Measurements from ENCODE around the gene IPO11. TPM values are rescaled to one million over a fixed set of nuclear protein-coding genes. Genes with fewer than 3 reads are reported as not detected.

IPO11 gene
- total and polyA plus RNA-seq, 2 of the 13 experiments (the other 11 are each of a cell fraction or from before 2014, with no cell fraction given): 13.9 to 24.4 TPM

DNA sequence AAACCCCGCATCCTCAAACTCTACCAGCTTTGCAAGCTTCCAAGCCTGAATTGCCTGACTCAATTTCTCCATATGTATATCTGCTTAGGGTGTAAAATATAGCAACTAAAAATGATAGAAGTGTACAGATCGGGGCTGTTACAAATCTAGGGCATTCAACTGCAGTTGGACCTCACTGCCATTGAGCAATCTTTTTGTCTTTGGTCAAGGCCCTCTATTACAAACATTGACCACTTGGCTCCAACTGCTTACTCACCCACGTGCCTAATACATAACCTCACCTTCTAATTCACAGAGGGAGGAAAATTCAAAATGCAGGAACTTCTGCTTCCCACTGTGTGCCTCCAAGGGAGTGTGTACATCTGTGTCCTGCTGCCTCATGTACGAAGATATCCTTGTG lies 176.1 kb downstream of the IPO11 start (continued):
- peak; percentile 32; the same call in 1 of the 2 replicates for TF ChIP-seq NR2C2 (CRISPR knock-in tag; IDR thresholded peaks at IDR 0.05; ENCODE audit: borderline replicate concordance)
- peak; percentile 86 for TF ChIP-seq BHLHE40 (IDR thresholded peaks at IDR 0.05; ENCODE audit: low read length)
- TF ChIP-seq ZFP90 (CRISPR knock-in tag; IDR thresholded peaks at IDR 0.05; ENCODE audit: borderline replicate concordance): no peak
- TF ChIP-seq SOX6 (IDR thresholded peaks at IDR 0.05): no peak
- TF ChIP-seq SOX6 (CRISPR knock-in tag; IDR thresholded peaks at IDR 0.05): peak; percentile 66; the same call in 1 of the 2 replicates
- peak; percentile 40; the same call in 1 of the 2 replicates for TF ChIP-seq SOX5 (CRISPR knock-in tag; IDR thresholded peaks at IDR 0.05; ENCODE audit: borderline replicate concordance)
- TF ChIP-seq, protein P1, sequence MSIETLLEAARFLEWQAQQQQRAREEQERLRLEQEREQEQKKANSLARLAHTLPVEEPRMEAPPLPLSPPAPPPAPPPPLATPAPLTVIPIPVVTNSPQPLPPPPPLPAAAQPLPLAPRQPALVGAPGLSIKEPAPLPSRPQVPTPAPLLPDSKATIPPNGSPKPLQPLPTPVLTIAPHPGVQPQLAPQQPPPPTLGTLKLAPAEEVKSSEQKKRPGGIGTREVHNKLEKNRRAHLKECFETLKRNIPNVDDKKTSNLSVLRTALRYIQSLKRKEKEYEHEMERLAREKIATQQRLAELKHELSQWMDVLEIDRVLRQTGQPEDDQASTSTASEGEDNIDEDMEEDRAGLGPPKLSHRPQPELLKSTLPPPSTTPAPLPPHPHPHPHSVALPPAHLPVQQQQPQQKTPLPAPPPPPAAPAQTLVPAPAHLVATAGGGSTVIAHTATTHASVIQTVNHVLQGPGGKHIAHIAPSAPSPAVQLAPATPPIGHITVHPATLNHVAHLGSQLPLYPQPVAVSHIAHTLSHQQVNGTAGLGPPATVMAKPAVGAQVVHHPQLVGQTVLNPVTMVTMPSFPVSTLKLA (IDR thresholded peaks at IDR 0.05): peak; percentile 34; the same call in 1 of the 2 replicates
- TF ChIP-seq, protein P2, sequence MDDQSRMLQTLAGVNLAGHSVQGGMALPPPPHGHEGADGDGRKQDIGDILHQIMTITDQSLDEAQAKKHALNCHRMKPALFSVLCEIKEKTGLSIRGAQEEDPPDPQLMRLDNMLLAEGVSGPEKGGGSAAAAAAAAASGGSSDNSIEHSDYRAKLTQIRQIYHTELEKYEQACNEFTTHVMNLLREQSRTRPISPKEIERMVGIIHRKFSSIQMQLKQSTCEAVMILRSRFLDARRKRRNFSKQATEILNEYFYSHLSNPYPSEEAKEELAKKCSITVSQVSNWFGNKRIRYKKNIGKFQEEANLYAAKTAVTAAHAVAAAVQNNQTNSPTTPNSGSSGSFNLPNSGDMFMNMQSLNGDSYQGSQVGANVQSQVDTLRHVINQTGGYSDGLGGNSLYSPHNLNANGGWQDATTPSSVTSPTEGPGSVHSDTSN (CRISPR knock-in tag; IDR thresholded peaks at IDR 0.05; ENCODE audit: borderline replicate concordance): no peak
- TF ChIP-seq HNF4A (CRISPR knock-in tag; IDR thresholded peaks at IDR 0.05): peak; percentile 67
- 0 out of 2 replicates have a peak, but pooled peaks have one; percentile 39 for TF ChIP-seq REPIN1 (CRISPR knock-in tag; IDR thresholded peaks at IDR 0.05; ENCODE audit: borderline replicate concordance, low read depth)
- no peak for TF ChIP-seq ZNF800 (CRISPR knock-in tag; IDR thresholded peaks at IDR 0.05)
- peak in 1 of 2 experiments; percentile 18; a peak in 1 of 4 replicates for TF ChIP-seq EP300 (IDR thresholded peaks at IDR 0.05; ENCODE audit: low read depth in 2 of 2, low read length in 2 of 2)
- TF ChIP-seq EP300 (CRISPR knock-in tag; IDR thresholded peaks at IDR 0.05; ENCODE audit: borderline replicate concordance): no peak
- TF ChIP-seq ZFY (CRISPR knock-in tag; IDR thresholded peaks at IDR 0.05): 0 out of 2 replicates have a peak, but pooled peaks have one; percentile 36
- peak; percentile 63 for TF ChIP-seq GATAD2A (CRISPR knock-in tag; IDR thresholded peaks at IDR 0.05)
- TF ChIP-seq TEF (CRISPR knock-in tag; IDR thresholded peaks at IDR 0.05): no peak
- TF ChIP-seq ZFP36L1 (CRISPR knock-in tag; IDR thresholded peaks at IDR 0.05): peak; percentile 26; the same call in 1 of the 2 replicates
- TF ChIP-seq FOSL2 (CRISPR knock-in tag; IDR thresholded peaks at IDR 0.05): peak; percentile 52
- TF ChIP-seq BRF2 (CRISPR knock-in tag; IDR thresholded peaks at IDR 0.05): 0 out of 2 replicates have a peak, but pooled peaks have one; percentile 37
- TF ChIP-seq SAP130 (CRISPR knock-in tag; IDR thresholded peaks at IDR 0.05; ENCODE audit: low read depth): peak; percentile 41; the same call in 1 of the 2 replicates

Data from HepG2 (cell line).